ENCODE data around the gene ANKS1B.
"Not testable (repeated sequence)": the region's sequence is repeated elsewhere in the genome, so short reads cannot be mapped to it uniquely, and the experiment has no call there.

The ANKS1B gene

DNA sequence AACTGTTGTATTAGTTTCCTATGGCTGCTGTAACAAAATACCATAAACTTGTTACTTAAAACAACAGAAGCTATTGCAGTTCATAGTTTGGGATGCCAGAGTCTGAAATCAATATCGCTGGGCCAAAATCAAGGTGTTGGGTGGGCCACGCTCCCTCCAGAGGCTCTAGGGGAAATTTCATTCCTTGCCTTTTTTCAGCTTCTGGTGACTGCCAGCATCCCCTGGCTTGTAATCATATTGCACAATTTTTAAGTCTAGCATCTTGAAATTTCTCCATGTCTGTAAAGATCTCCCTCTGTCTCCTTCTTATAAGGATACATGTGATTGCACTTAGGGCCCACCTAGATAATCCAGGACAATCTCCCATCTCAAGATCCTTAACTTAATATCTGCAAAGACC, 386.0 kb downstream of the ANKS1B start:
- Histone ChIP-seq H3K9me3 (ENCODE audit: control insufficient read depth in 2 of 2, low read length in 2 of 2) (no peaks in the 10 kb centered on the region), H3K9ac (ENCODE audit: low read length in 2 of 2) (no peak overlapping the region), H3K27ac (ENCODE audit: low read length) (no peak overlapping the region), H3K27me3 (ENCODE audit: control insufficient read depth in 1 of 2, insufficient read depth in 2 of 2, low read length in 2 of 2) (no peaks in the 10 kb centered on the region), H3K4me1 (ENCODE audit: control insufficient read depth, insufficient read depth, low read length) (no peaks in the 10 kb centered on the region), H3K4me3 (ENCODE audit: low read length in 2 of 2) (no peak overlapping the region), H3K36me3 (ENCODE audit: control insufficient read depth in 2 of 2, insufficient read depth in 2 of 2, low read length in 2 of 2) (no peaks in the 10 kb centered on the region)

DNA sequence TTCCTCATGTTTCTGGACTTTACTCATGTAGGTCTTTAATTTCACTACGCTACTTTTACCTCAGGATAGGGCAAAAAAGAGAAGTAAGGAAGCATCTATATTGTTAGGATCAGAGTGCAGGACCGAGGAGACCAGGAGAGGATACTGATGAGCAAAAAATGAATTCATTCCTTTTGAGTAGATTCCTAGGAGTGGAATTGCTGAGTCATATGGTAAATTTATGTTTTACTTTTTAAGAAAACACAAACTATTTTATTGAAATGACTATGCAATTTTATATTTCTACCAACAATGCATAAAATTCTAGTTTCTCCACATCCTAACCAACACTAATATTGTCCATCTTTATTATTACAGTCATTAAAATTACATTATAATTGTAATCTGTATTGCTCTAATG, 388.0 kb downstream of the ANKS1B start:
- Histone ChIP-seq H3K4me3 (ENCODE audit: low read length in 2 of 2) (no peak overlapping the region), H3K9ac (ENCODE audit: low read length in 2 of 2) (no peak overlapping the region), H3K36me3 (ENCODE audit: control insufficient read depth in 2 of 2, insufficient read depth in 2 of 2, low read length in 2 of 2) (no peaks in the 10 kb centered on the region), H3K4me1 (ENCODE audit: control insufficient read depth, insufficient read depth, low read length) (no peaks in the 10 kb centered on the region), H3K27me3 (ENCODE audit: control insufficient read depth in 1 of 2, insufficient read depth in 2 of 2, low read length in 2 of 2) (no peaks in the 10 kb centered on the region), H3K27ac (ENCODE audit: low read length) (no peak overlapping the region), H3K9me3 (ENCODE audit: control insufficient read depth in 2 of 2, low read length in 2 of 2) (no peaks in the 10 kb centered on the region)

DNA sequence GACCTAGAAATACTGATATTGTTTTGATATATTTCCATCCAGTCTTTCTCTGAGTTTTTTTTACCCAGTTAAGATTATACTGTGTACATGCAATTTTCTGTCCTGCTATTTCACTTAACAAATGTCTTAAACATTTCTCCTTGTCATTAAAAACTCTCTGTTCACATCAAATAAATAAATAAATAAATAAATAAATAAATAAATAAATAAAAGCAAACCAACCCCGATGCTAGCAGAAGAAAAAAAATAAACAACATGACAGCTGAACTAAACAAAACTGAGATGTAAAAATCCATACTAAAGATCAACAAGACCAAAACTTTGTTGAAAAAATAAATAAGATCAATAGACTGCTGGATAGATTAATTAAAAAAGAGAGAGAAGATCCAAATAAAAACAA, 407.6 kb downstream of the ANKS1B start:
- H3K4me1 ChIP-seq (ENCODE audit: control insufficient read depth, insufficient read depth, low read length); H3K27me3 ChIP-seq (ENCODE audit: control insufficient read depth in 1 of 2, insufficient read depth in 2 of 2, low read length in 2 of 2); H3K9me3 ChIP-seq (ENCODE audit: control insufficient read depth in 2 of 2, low read length in 2 of 2); H3K27ac ChIP-seq (ENCODE audit: low read length); H3K4me3 ChIP-seq (ENCODE audit: low read length in 2 of 2); H3K36me3 ChIP-seq (ENCODE audit: control insufficient read depth in 2 of 2, insufficient read depth in 2 of 2, low read length in 2 of 2); H3K9ac ChIP-seq (ENCODE audit: low read length in 2 of 2): not testable (repeated sequence)

DNA sequence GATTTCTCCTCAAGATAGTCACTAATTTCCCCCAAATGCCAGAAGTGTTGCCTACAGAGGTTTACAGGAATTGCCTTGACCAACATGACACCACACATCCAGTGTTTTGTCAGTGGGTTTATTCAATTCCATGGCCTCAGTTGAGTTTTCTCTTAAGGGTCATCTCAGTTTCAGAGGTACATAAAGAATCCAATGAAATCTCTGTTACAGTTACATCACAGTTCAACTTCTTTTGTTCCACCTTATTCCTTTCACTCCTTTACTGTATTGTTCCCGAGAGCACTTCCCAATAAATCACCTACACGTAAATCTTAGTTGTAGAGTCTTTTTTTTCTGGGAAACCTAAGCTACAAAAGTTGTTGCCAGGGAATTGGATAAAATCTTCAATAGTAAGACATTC, 410.8 kb downstream of the ANKS1B start:
- Histone ChIP-seq H3K36me3 (ENCODE audit: control insufficient read depth in 2 of 2, insufficient read depth in 2 of 2, low read length in 2 of 2) (no peaks in the 10 kb centered on the region), H3K9me3 (ENCODE audit: control insufficient read depth in 2 of 2, low read length in 2 of 2) (no peaks in the 10 kb centered on the region), H3K4me1 (ENCODE audit: control insufficient read depth, insufficient read depth, low read length) (no peaks in the 10 kb centered on the region), H3K4me3 (ENCODE audit: low read length in 2 of 2) (no peak overlapping the region), H3K27ac (ENCODE audit: low read length) (no peak overlapping the region), H3K27me3 (ENCODE audit: control insufficient read depth in 1 of 2, insufficient read depth in 2 of 2, low read length in 2 of 2) (no peaks in the 10 kb centered on the region), H3K9ac (ENCODE audit: low read length in 2 of 2) (no peak overlapping the region)

DNA sequence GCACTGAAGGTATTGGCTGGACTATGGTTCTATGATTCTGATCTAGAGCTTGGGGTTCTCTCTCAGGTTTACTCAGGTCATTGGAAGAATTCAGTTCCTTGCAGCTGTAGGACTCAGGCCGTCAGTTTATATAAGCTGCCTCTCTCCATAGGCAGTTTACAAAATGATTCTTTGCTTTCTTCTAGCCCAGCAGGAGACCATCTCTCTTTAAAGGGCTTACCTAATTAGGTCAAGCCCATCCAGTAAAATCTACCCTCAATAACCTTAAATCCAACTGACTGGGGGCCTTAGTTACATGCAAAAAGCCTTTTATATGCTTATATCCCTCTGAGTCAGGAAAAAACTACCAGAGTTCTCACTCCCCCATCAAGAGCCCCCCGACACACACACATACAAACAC, 417.7 kb downstream of the ANKS1B start:
- H3K36me3 ChIP-seq (ENCODE audit: control insufficient read depth in 2 of 2, insufficient read depth in 2 of 2, low read length in 2 of 2), result no peaks in the 10 kb centered on the region
- no peak overlapping the region for H3K27ac ChIP-seq (ENCODE audit: low read length)
- H3K9me3 ChIP-seq (ENCODE audit: control insufficient read depth in 2 of 2, low read length in 2 of 2), result peaks cover 0 to 2% of the 10 kb centered on the region in 2 donors
- H3K27me3 ChIP-seq (ENCODE audit: control insufficient read depth in 1 of 2, insufficient read depth in 2 of 2, low read length in 2 of 2), result no peaks in the 10 kb centered on the region
- no peak overlapping the region for H3K9ac ChIP-seq (ENCODE audit: low read length in 2 of 2)
- H3K4me3 ChIP-seq (ENCODE audit: low read length in 2 of 2), result no peak overlapping the region
- H3K4me1 ChIP-seq (ENCODE audit: control insufficient read depth, insufficient read depth, low read length), result no peaks in the 10 kb centered on the region

DNA sequence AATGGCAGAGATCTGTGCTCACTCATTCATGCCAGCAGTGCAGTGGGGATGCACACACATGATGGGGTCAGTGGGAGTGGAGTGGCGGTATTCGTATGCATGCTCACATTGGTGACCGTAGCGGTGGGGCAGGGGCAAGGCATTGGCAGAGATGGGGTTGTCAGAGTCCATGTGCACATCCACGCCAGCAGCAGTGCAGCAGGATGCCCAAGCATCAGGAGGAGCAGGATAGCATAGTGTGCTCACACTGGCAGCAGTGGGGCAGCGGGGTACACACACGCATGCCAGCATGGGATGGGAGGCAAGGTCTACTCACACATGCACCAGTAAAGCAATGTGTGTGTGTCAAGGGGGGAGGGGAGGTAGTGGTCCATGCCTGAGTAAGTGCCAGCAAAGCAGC, 426.6 kb downstream of the ANKS1B start:
- H3K27ac ChIP-seq (ENCODE audit: low read length), result no peak overlapping the region
- H3K4me3 ChIP-seq (ENCODE audit: low read length in 2 of 2), result no peak overlapping the region
- H3K36me3 ChIP-seq (ENCODE audit: control insufficient read depth in 2 of 2, insufficient read depth in 2 of 2, low read length in 2 of 2), result no peaks in the 10 kb centered on the region
- H3K9me3 ChIP-seq (ENCODE audit: control insufficient read depth in 2 of 2, low read length in 2 of 2), result no peaks in the 10 kb centered on the region
- no peak overlapping the region for H3K9ac ChIP-seq (ENCODE audit: low read length in 2 of 2)
- H3K4me1 ChIP-seq (ENCODE audit: control insufficient read depth, insufficient read depth, low read length), result no peaks in the 10 kb centered on the region
- H3K27me3 ChIP-seq (ENCODE audit: control insufficient read depth in 1 of 2, insufficient read depth in 2 of 2, low read length in 2 of 2), result no peaks in the 10 kb centered on the region

DNA sequence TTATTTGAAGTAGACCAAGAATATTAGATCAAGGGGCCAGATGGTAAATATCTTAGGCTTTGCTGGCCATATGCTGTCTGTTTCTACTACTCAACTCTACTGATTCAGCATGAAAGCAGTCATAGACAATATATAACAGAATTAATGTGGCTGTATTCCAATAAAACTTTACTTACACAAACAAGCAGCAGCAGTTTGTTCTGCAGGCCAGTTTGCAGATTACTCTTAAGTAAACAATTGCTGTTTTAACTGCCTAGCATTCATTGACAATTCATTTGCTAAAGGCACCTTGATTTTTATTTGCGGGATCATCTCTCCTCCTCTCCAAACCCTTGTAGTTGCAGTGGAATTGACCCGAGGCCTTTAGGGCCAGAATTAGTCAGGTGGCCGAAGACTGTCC, 431.3 kb downstream of the ANKS1B start:
- H3K27me3 ChIP-seq (ENCODE audit: control insufficient read depth in 1 of 2, insufficient read depth in 2 of 2, low read length in 2 of 2), result no peaks in the 10 kb centered on the region

DNA sequence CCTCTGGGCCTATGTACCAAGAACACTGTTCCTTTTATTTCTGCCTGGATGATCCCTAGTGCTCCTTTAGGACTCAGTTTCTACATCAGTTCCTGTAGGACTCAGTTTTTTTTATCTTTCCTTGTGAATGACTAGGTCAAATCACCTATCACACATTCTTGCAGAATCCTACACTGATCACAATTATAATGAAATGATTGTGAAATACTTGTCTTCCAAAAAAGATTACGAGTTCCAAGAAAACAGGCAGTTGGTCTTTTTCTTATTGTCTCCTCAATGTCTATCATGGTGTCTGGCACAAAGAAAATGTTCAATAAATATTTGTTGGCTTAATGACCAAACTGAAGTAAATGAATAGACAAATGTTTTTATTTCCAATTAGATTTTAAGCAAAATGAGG, 432.7 kb downstream of the ANKS1B start:
- no peak overlapping the region for H3K4me3 ChIP-seq (ENCODE audit: low read length in 2 of 2)
- no peaks in the 10 kb centered on the region for H3K27me3 ChIP-seq (ENCODE audit: control insufficient read depth in 1 of 2, insufficient read depth in 2 of 2, low read length in 2 of 2)
- H3K4me1 ChIP-seq (ENCODE audit: control insufficient read depth, insufficient read depth, low read length), result no peaks in the 10 kb centered on the region
- no peak overlapping the region for H3K9ac ChIP-seq (ENCODE audit: low read length in 2 of 2)
- H3K9me3 ChIP-seq (ENCODE audit: control insufficient read depth in 2 of 2, low read length in 2 of 2), result no peaks in the 10 kb centered on the region
- no peak overlapping the region for H3K27ac ChIP-seq (ENCODE audit: low read length)
- H3K36me3 ChIP-seq (ENCODE audit: control insufficient read depth in 2 of 2, insufficient read depth in 2 of 2, low read length in 2 of 2), result no peaks in the 10 kb centered on the region

More for the DNA sequence above, 431.3 kb downstream of the ANKS1B start:
- Histone ChIP-seq H3K9ac (ENCODE audit: low read length in 2 of 2) (no peak overlapping the region), H3K4me3 (ENCODE audit: low read length in 2 of 2) (no peak overlapping the region), H3K36me3 (ENCODE audit: control insufficient read depth in 2 of 2, insufficient read depth in 2 of 2, low read length in 2 of 2) (no peaks in the 10 kb centered on the region), H3K4me1 (ENCODE audit: control insufficient read depth, insufficient read depth, low read length) (no peaks in the 10 kb centered on the region), H3K27ac (ENCODE audit: low read length) (no peak overlapping the region), H3K9me3 (ENCODE audit: control insufficient read depth in 2 of 2, low read length in 2 of 2) (no peaks in the 10 kb centered on the region)

DNA sequence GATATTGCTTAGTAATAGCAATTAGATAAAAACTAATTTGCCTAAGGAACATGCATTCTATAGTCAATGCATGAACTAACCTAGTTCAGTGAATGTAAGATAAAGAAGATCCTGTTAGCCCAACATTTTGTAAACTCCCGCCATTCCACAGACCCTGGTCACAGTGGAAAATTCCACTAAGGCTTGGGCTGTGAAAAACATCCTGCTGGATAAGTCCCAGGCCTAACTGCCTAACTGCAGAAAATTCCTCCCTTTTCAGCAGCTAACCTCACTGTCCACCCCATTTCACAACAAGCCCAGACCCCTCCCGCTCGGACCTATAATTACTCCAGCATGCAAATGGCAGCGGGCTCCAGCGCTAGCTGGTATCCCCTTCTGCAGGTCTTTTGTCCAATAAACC, 435.1 kb downstream of the ANKS1B start:
- no peaks in the 10 kb centered on the region for H3K4me1 ChIP-seq (ENCODE audit: control insufficient read depth, insufficient read depth, low read length)

DNA sequence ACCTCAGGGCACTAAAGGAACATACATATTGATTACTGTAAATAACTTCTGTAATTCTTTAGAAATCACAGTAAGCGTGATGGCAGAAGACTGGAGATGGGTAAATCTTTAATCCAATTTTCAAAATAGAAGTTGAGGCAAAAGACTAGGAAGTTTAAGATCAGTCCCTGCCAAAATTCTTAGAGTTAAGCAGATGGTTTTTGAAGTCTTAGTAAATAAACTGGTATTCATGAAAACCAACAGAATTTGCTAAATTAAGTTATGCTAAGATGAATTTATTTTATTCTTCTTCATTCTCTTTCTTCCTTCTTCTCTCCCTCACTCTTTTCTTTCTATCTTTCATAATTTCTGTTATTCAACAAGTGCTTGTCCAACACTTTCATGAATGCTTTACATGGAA, 435.5 kb downstream of the ANKS1B start:
- Histone ChIP-seq H3K9ac (ENCODE audit: low read length in 2 of 2) (no peak overlapping the region), H3K4me1 (ENCODE audit: control insufficient read depth, insufficient read depth, low read length) (no peaks in the 10 kb centered on the region), H3K36me3 (ENCODE audit: control insufficient read depth in 2 of 2, insufficient read depth in 2 of 2, low read length in 2 of 2) (no peaks in the 10 kb centered on the region), H3K4me3 (ENCODE audit: low read length in 2 of 2) (no peak overlapping the region), H3K27ac (ENCODE audit: low read length) (no peak overlapping the region), H3K9me3 (ENCODE audit: control insufficient read depth in 2 of 2, low read length in 2 of 2) (no peaks in the 10 kb centered on the region), H3K27me3 (ENCODE audit: control insufficient read depth in 1 of 2, insufficient read depth in 2 of 2, low read length in 2 of 2) (no peaks in the 10 kb centered on the region)

More for the DNA sequence above, 435.1 kb downstream of the ANKS1B start:
- H3K27ac ChIP-seq (ENCODE audit: low read length), result no peak overlapping the region
- no peaks in the 10 kb centered on the region for H3K9me3 ChIP-seq (ENCODE audit: control insufficient read depth in 2 of 2, low read length in 2 of 2)
- no peaks in the 10 kb centered on the region for H3K36me3 ChIP-seq (ENCODE audit: control insufficient read depth in 2 of 2, insufficient read depth in 2 of 2, low read length in 2 of 2)
- H3K27me3 ChIP-seq (ENCODE audit: control insufficient read depth in 1 of 2, insufficient read depth in 2 of 2, low read length in 2 of 2), result no peaks in the 10 kb centered on the region
- H3K9ac ChIP-seq (ENCODE audit: low read length in 2 of 2), result no peak overlapping the region
- H3K4me3 ChIP-seq (ENCODE audit: low read length in 2 of 2), result no peak overlapping the region

DNA sequence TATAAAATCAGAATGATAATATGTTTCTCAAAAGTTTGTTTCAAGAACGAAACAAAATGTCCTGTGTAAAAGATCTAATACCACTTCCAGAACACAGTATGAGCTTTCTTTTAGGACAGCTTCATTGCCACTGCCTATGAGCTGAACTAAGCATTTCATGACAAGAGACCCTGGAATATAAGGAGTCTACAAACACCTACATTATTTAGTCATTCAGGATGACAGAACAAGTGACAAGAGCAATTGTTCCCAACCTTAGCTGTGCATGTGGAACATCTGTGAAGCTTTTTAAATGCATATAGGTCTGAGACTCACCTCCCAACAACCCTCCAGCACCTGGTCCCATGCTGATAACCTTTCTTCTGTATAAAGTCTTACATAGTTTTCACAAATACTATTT, 440.3 kb downstream of the ANKS1B start:
- H3K36me3 ChIP-seq (ENCODE audit: control insufficient read depth in 2 of 2, insufficient read depth in 2 of 2, low read length in 2 of 2), result no peaks in the 10 kb centered on the region
- H3K4me1 ChIP-seq (ENCODE audit: control insufficient read depth, insufficient read depth, low read length), result no peaks in the 10 kb centered on the region
- H3K9me3 ChIP-seq (ENCODE audit: control insufficient read depth in 2 of 2, low read length in 2 of 2), result no peaks in the 10 kb centered on the region
- no peak overlapping the region for H3K9ac ChIP-seq (ENCODE audit: low read length in 2 of 2)
- H3K4me3 ChIP-seq (ENCODE audit: low read length in 2 of 2), result no peak overlapping the region
- no peak overlapping the region for H3K27ac ChIP-seq (ENCODE audit: low read length)
- H3K27me3 ChIP-seq (ENCODE audit: control insufficient read depth in 1 of 2, insufficient read depth in 2 of 2, low read length in 2 of 2), result no peaks in the 10 kb centered on the region

DNA sequence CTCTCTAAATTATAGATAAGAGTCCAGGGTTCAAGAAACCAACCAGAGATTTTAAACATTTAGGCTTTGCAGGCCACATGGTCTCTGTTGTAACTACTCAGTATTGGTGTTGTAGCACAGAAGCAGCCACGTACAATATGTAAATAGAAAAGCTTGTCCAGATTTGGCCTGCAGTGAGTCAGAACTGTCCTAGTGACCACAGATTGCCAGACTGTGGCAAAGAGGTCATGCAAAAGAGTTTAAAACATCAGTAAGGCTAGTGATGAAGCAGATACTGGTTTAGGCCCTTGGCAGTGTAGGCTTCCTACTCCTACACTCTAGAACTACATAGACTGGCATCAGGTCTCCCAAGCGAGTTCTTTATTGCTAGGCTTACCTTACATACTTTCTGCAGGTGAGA, 454.8 kb downstream of the ANKS1B start:
- no peak overlapping the region for H3K27ac ChIP-seq (ENCODE audit: low read length)
- H3K4me3 ChIP-seq (ENCODE audit: low read length in 2 of 2), result no peak overlapping the region
- no peaks in the 10 kb centered on the region for H3K36me3 ChIP-seq (ENCODE audit: control insufficient read depth in 2 of 2, insufficient read depth in 2 of 2, low read length in 2 of 2)
- no peaks in the 10 kb centered on the region for H3K4me1 ChIP-seq (ENCODE audit: control insufficient read depth, insufficient read depth, low read length)
- no peaks in the 10 kb centered on the region for H3K9me3 ChIP-seq (ENCODE audit: control insufficient read depth in 2 of 2, low read length in 2 of 2)
- no peak overlapping the region for H3K9ac ChIP-seq (ENCODE audit: low read length in 2 of 2)
- no peaks in the 10 kb centered on the region for H3K27me3 ChIP-seq (ENCODE audit: control insufficient read depth in 1 of 2, insufficient read depth in 2 of 2, low read length in 2 of 2)

All from stomach smooth muscle (tissue), 2 donors.